ENCODE results near the gene OR6J1.
"Not testable (repeated sequence)": the region's sequence is repeated elsewhere in the genome, so short reads cannot be mapped to it uniquely, and the experiment has no call there.

Gene OR6J1

GRCh38 chr14:22644305-22644635 lies at the start of gene OR6J1:
TSS of gene OR6J1 (minus strand) at chr14:22644352. CDS start at chr14:22634811, 9,541 bp downstream.
- DNase-seq (ENCODE audit: low read depth in 2 of 2, low spot score in 1 of 2): no peak

- no peak for DNase-seq (ENCODE audit: low read depth in 2 of 2, low spot score in 1 of 2)
Measured at GRCh38 chr14:22692194-22692593, 48.0 kb upstream of the OR6J1 start.

GRCh38 chr14:22691171-22691570 lies 47.0 kb upstream of the OR6J1 start:
- no peak for DNase-seq (ENCODE audit: low read depth in 2 of 2, low spot score in 1 of 2)

- no peak for DNase-seq (ENCODE audit: low read depth in 2 of 2, low spot score in 1 of 2)
Measured at GRCh38 chr14:22689199-22689598, 45.0 kb upstream of the OR6J1 start.

GRCh38 chr14:22687969-22688368 lies 43.8 kb upstream of the OR6J1 start:
- not testable (repeated sequence) for DNase-seq (ENCODE audit: low read depth in 2 of 2, low spot score in 1 of 2)

- DNase-seq (ENCODE audit: low read depth in 2 of 2, low spot score in 1 of 2): not testable (repeated sequence)
Measured at GRCh38 chr14:22686176-22686611, 42.0 kb upstream of the OR6J1 start.

GRCh38 chr14:22685467-22685866 lies 41.3 kb upstream of the OR6J1 start:
- DNase-seq (ENCODE audit: low read depth in 2 of 2, low spot score in 1 of 2): no peak

- not testable (repeated sequence) for DNase-seq (ENCODE audit: low read depth in 2 of 2, low spot score in 1 of 2)
Measured at GRCh38 chr14:22683428-22683827, 39.3 kb upstream of the OR6J1 start.

GRCh38 chr14:22678221-22678620 lies 34.1 kb upstream of the OR6J1 start:
- DNase-seq (ENCODE audit: low read depth in 2 of 2, low spot score in 1 of 2): no peak

GRCh38 chr14:22677551-22677950 lies 33.4 kb upstream of the OR6J1 start:
- not testable (repeated sequence) for DNase-seq (ENCODE audit: low read depth in 2 of 2, low spot score in 1 of 2)

- no peak for DNase-seq (ENCODE audit: low read depth in 2 of 2, low spot score in 1 of 2)
Measured at GRCh38 chr14:22671622-22672021, 27.5 kb upstream of the OR6J1 start.

- no peak for DNase-seq (ENCODE audit: low read depth in 2 of 2, low spot score in 1 of 2)
Measured at GRCh38 chr14:22668863-22669262, 24.7 kb upstream of the OR6J1 start.

GRCh38 chr14:22668417-22668816 lies 24.3 kb upstream of the OR6J1 start:
- no peak for DNase-seq (ENCODE audit: low read depth in 2 of 2, low spot score in 1 of 2)

GRCh38 chr14:22667881-22668280 lies 23.7 kb upstream of the OR6J1 start:
- DNase-seq (ENCODE audit: low read depth in 2 of 2, low spot score in 1 of 2): no peak

GRCh38 chr14:22666203-22666893 lies 22.2 kb upstream of the OR6J1 start:
- DNase-seq (ENCODE audit: low read depth in 2 of 2, low spot score in 1 of 2): no peak

- no peak for DNase-seq (ENCODE audit: low read depth in 2 of 2, low spot score in 1 of 2)
Measured at GRCh38 chr14:22664261-22664660, 20.1 kb upstream of the OR6J1 start.

- DNase-seq (ENCODE audit: low read depth in 2 of 2, low spot score in 1 of 2): no peak
Measured at GRCh38 chr14:22660654-22661053, 16.5 kb upstream of the OR6J1 start.

GRCh38 chr14:22658946-22659345 lies 14.8 kb upstream of the OR6J1 start:
- DNase-seq (ENCODE audit: low read depth in 2 of 2, low spot score in 1 of 2): no peak

GRCh38 chr14:22657861-22658260 lies 13.7 kb upstream of the OR6J1 start:
- DNase-seq (ENCODE audit: low read depth in 2 of 2, low spot score in 1 of 2): no peak

GRCh38 chr14:22656945-22657731 lies 13.0 kb upstream of the OR6J1 start:
- no peak for DNase-seq (ENCODE audit: low read depth in 2 of 2, low spot score in 1 of 2)

GRCh38 chr14:22656226-22656625 lies 12.1 kb upstream of the OR6J1 start:
- no peak for DNase-seq (ENCODE audit: low read depth in 2 of 2, low spot score in 1 of 2)

- DNase-seq (ENCODE audit: low read depth in 2 of 2, low spot score in 1 of 2): peak; percentile 6 to 13
Measured at GRCh38 chr14:22653012-22653621, 9.0 kb upstream of the OR6J1 start.
